Upper lobe of left lung (tissue), 6 donors: Measurements from ENCODE around the gene IL10RA. TPM values are rescaled to one million over a fixed set of nuclear protein-coding genes. Genes with fewer than 3 reads are reported as not detected.
A peak's percentile ranks its signal among the peaks of the same experiment; 100 is the strongest.

Source experiments
- ATAC-seq, 2 donors: fragments of 200-7000 bp; cut with Tn5 transposase; one replicate each; pipeline ENCODE4 v1.9.1; 2022; ENCODE audit warnings: mild to moderate bottlenecking in 2 of 2, moderate library complexity in 2 of 2; ENCODE audit not compliant: low FRiP score in 2 of 2
- DNase-seq, 2 donors: peaks; one replicate each; pipeline ENCODE4 v3.0.0-alpha.2; 2019 to 2020
- H3K27ac ChIP-seq, 4 donors: fragments of 200-600 bp; sonication (generic); one replicate each; pipeline ENCODE4 v1.5.1; 2016 to 2019
- H3K27me3 ChIP-seq, 4 donors: fragments of 200-600 bp; sonication (generic); one replicate each; pipeline ENCODE4 v1.5.1; 2017 to 2019
- H3K36me3 ChIP-seq, 4 donors: fragments of 200-600 bp; sonication (generic); one replicate each; pipeline ENCODE4 v1.5.1; 2016 to 2019
- H3K4me1 ChIP-seq, 4 donors: fragments of 200-600 bp; sonication (generic); one replicate each; pipeline ENCODE4 v1.5.1; 2018 to 2019
- H3K4me3 ChIP-seq, 4 donors: fragments of 200-600 bp; sonication (generic); one replicate each; pipeline ENCODE4 v1.5.1; 2017 to 2019; ENCODE audit warnings: mild to moderate bottlenecking in 2 of 4, moderate library complexity in 1 of 4
- H3K9me3 ChIP-seq, 4 donors: fragments of 200-600 bp; sonication (generic); one replicate each; pipeline ENCODE4 v1.5.1; 2018 to 2019
- CTCF ChIP-seq, 6 experiments: fragments of 450-650 bp in 4 of 6; fragments of 200-600 bp in 2 of 6; sonication (generic) in 2 of 6; IDR thresholded peaks; one replicate each; pipeline ENCODE4 v1.5.1; 2016 to 2019; ENCODE audit warnings: antibody characterized with exemption in 6 of 6
- EP300 ChIP-seq, 4 donors: sonication (generic); formaldehyde crosslinking; IDR thresholded peaks; one replicate each; pipeline ENCODE4 v1.5.1; 2017; ENCODE audit warnings: antibody characterized with exemption in 4 of 4, control low read depth in 2 of 4
- POLR2A ChIP-seq, 4 donors: fragments of 450-650 bp; IDR thresholded peaks; one replicate each; pipeline ENCODE4 v1.5.1; 2016 to 2017; ENCODE audit warnings: antibody characterized with exemption in 4 of 4, mild to moderate bottlenecking in 2 of 4
- POLR2AphosphoS5 ChIP-seq, 2 donors: sonication (generic); formaldehyde crosslinking; IDR thresholded peaks; one replicate each; pipeline ENCODE4 v1.5.1; 2017; ENCODE audit warnings: antibody characterized with exemption in 2 of 2
- WGBS, 2 donors: methylation state at CpG; one replicate each; pipeline ENCODE4 v1.1.5; 2017 to 2018; 5-methylcytosine and 5-hydroxymethylcytosine counted together
- total RNA-seq, 6 donors: library from RNA; depleted of rRNA in 4 of 6; stranded (reverse); fragments of >200 nt in 4 of 6; gene quantifications; one replicate each; pipeline versions ENCODE4 v1.1.0 to v1.2.1, GENCODE V29; 2016 to 2021
- donor health status: DM: no; HTN: no; CAD: no; lungs with moderate emphysema.
- donor health status: DM: no; HTN: yes; CAD: no; lungs with severe emphysema.

IL10RA gene
- 100 to 1,000 TPM in 1 of 6 donors, 10 to 100 TPM in 5; 30.7 to 139 (median 46.1) TPM for total RNA-seq

GRCh38 chr11:117985953-117986887, at the start of gene IL10RA:
TSS of gene IL10RA (plus strand) at chr11:117986394. CDS start at chr11:117986468, 74 bp downstream.
- 9 to 11% methylated on average over 17 to 21 of the region's 71 CpGs for WGBS, 2 donors
- TF ChIP-seq CTCF (IDR thresholded peaks at IDR 0.05) (peak in 2 of 6 experiments; percentile 25 to 31), EP300 (IDR thresholded peaks at IDR 0.05) (no peak), POLR2A (IDR thresholded peaks at IDR 0.05) (peak in 3 of 4 donors; percentile 64 to 99 (median 83)), POLR2AphosphoS5 (IDR thresholded peaks at IDR 0.05) (peak; percentile 66 to 89)
- peak within 1 kb of the TSS; percentile 77 to 97 (median 87) for H3K27ac ChIP-seq
- ATAC-seq, result peak; percentile 94 to 97
- peaks cover 0 to 21% (median 9%) of the 10 kb centered on the region in 4 donors for H3K4me1 ChIP-seq
- H3K9me3 ChIP-seq, result no peaks in the 10 kb centered on the region
- H3K36me3 ChIP-seq, result no peaks in the 10 kb centered on the region
- peak within 1 kb of the TSS; percentile 18 to 62 (median 56) for H3K4me3 ChIP-seq
- peak; percentile 93 to 98 for DNase-seq
- no peaks in the 10 kb centered on the region for H3K27me3 ChIP-seq

GRCh38 chr11:117936973-117937372, 49.2 kb upstream of the IL10RA start:
- Histone ChIP-seq H3K4me3 (no peak overlapping the region), H3K36me3 (no peaks in the 10 kb centered on the region), H3K4me1 (peaks cover 0 to under 1% (median 0%) of the 10 kb centered on the region in 4 donors), H3K27ac (no peak overlapping the region), H3K9me3 (no peaks in the 10 kb centered on the region), H3K27me3 (no peaks in the 10 kb centered on the region)
- 83 to 88% methylated on average over 6 of the region's 6 CpGs for WGBS, 2 donors
- ATAC-seq (no peak), DNase-seq (no peak)
- TF ChIP-seq CTCF (IDR thresholded peaks at IDR 0.05) (no peak), POLR2AphosphoS5 (IDR thresholded peaks at IDR 0.05) (no peak), EP300 (IDR thresholded peaks at IDR 0.05) (no peak), POLR2A (IDR thresholded peaks at IDR 0.05) (no peak)

- Histone ChIP-seq H3K27me3 (no peaks in the 10 kb centered on the region), H3K9me3 (no peaks in the 10 kb centered on the region), H3K4me1 (peaks cover 0 to 7% (median 1%) of the 10 kb centered on the region in 4 donors), H3K36me3 (no peaks in the 10 kb centered on the region), H3K27ac (no peak overlapping the region), H3K4me3 (no peak overlapping the region)
- TF ChIP-seq POLR2AphosphoS5 (IDR thresholded peaks at IDR 0.05), result no peak
- TF ChIP-seq EP300 (IDR thresholded peaks at IDR 0.05), result no peak
- no peak for TF ChIP-seq CTCF (IDR thresholded peaks at IDR 0.05)
- TF ChIP-seq POLR2A (IDR thresholded peaks at IDR 0.05), result no peak
- DNase-seq, result no peak
- WGBS, 2 donors, result 97% methylated on average over 8 of the region's 8 CpGs
- ATAC-seq, result no peak
These were observed 45.5 kb upstream of the IL10RA start for GRCh38 chr11:117940736-117941135.

GRCh38 chr11:117941163-117941707, 45.0 kb upstream of the IL10RA start:
- TF ChIP-seq POLR2AphosphoS5 (IDR thresholded peaks at IDR 0.05) (no peak), POLR2A (IDR thresholded peaks at IDR 0.05) (no peak), EP300 (IDR thresholded peaks at IDR 0.05) (no peak)
- ATAC-seq (peak in 1 of 2 donors; percentile 55), DNase-seq (no peak)
- Histone ChIP-seq H3K9me3 (no peaks in the 10 kb centered on the region), H3K4me3 (no peak overlapping the region), H3K27ac (no peak overlapping the region), H3K27me3 (no peaks in the 10 kb centered on the region), H3K36me3 (no peaks in the 10 kb centered on the region), H3K4me1 (peaks cover 0 to 7% (median 3%) of the 10 kb centered on the region in 4 donors)
- WGBS, 2 donors, result 60 to 75% methylated on average over 1 to 4 of the region's 4 CpGs

- H3K4me1 ChIP-seq, result peaks cover 5 to 12% (median 11%) of the 10 kb centered on the region in 4 donors
- H3K27me3 ChIP-seq, result no peaks in the 10 kb centered on the region
- 81 to 85% methylated on average over 6 of the region's 6 CpGs for WGBS, 2 donors
- no peak for DNase-seq
- no peak overlapping the region for H3K4me3 ChIP-seq
- no peaks in the 10 kb centered on the region for H3K9me3 ChIP-seq
- no peak for ATAC-seq
- TF ChIP-seq EP300 (IDR thresholded peaks at IDR 0.05), result no peak
- TF ChIP-seq POLR2AphosphoS5 (IDR thresholded peaks at IDR 0.05), result no peak
- no peak for TF ChIP-seq POLR2A (IDR thresholded peaks at IDR 0.05)
- no peak for TF ChIP-seq CTCF (IDR thresholded peaks at IDR 0.05)
- no peaks in the 10 kb centered on the region for H3K36me3 ChIP-seq
- H3K27ac ChIP-seq, result no peak overlapping the region
These were observed 44.1 kb upstream of the IL10RA start for GRCh38 chr11:117941976-117942654.
